Cortex of kidney (tissue), 1 donor: Measurements from ENCODE around the gene HOXB3.

Experiments
- DNase-seq: peaks from one replicate; lab custom pipeline; 2025; lab: John Stamatoyannopoulos, UW

HOXB3 gene

GRCh38 chr17:48597778-48598631 lies 8.0 kb upstream of the HOXB3 start:
- no peak for DNase-seq

DNA sequence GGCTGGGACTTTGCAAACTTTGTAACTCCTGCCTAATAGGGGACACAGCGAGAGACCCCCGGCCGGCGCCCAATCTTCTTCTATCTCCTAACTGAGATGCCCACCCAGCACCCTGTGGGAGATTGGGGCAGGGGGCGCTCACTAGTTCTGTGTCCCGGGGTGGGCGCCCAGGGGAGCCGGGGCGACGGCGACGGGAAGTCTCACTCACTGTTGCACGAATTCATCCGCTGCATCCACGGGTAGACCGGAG lies 7.4 kb upstream of the HOXB3 start:
- DNase-seq = no peak

- no peak for DNase-seq
Measured at GRCh38 chr17:48596735-48597527, 6.9 kb upstream of the HOXB3 start.

GRCh38 chr17:48596000-48596734 lies 6.1 kb upstream of the HOXB3 start:
- DNase-seq = no peak

DNA sequence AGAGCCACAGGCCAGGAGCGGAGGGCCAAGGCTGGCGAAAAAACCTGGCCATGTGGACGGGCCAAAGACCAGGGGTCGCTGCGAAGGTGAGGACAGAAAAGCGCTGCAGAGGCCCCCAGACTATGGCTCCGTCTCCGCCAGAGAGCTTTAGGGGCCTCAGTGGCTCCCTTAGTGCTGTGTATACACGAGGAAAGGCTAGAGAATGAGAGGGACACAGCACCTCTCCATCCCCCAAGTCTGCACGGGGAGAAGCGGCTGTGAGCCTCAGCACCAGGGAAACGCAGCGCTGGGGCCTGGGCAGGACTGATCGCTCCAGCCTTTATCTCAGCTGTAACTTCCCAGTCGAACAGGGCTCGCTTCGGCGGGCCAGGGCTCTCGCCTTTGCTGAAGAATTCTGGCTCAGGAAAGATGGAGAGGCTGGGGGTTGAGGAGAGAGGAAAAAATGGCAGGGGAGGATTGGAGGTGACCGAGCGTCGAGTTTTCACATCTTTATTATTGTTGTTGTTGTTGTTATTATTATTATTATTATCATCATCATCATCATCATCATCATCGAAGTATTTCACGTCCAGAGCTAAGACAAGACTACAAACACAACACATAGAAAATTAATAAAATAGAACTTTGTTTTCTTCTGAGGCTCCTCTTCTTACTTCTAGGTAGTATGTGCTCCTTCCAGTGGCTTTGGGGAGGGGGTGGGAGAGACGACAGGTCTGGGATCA lies 5.4 kb upstream of the HOXB3 start:
- DNase-seq = no peak

DNA sequence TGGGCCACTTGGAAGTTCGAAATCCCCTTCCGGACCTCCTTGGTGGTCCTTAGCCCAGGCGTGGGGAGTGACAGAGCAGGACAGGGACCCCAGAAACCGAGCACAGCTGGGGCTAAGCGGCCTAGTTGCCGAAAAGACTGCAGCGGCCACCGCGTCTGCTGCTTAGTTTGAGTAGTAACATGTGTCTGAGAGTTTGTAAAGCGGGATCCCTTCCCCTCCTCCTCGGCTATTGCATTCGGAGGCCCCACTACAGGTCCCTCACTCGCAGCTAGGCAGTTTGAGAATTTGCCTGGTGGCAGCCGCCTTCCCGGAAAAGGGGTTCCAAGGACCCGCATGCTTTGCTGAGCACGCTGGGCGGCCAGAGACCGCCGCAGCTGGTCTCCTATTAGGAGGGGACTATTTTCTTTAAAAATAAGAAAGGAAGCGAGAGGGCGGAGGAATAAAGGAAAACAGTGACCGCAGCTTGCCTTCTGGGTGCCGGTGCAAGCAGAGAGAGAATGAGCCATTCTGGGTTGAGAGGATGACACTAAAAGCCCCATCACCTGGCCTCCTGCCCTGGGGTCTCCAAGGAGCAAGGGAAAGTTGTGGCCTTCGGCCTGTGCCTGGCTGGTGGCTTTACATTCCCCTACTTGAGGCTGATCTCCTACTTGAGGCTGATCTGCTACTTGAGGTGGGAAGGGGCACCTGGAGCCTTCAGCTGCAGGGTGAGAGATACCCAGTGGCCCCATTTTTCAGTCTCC lies 4.7 kb upstream of the HOXB3 start:
- no peak for DNase-seq

- DNase-seq = no peak
Measured at GRCh38 chr17:48593840-48594537, 3.9 kb upstream of the HOXB3 start.

DNA sequence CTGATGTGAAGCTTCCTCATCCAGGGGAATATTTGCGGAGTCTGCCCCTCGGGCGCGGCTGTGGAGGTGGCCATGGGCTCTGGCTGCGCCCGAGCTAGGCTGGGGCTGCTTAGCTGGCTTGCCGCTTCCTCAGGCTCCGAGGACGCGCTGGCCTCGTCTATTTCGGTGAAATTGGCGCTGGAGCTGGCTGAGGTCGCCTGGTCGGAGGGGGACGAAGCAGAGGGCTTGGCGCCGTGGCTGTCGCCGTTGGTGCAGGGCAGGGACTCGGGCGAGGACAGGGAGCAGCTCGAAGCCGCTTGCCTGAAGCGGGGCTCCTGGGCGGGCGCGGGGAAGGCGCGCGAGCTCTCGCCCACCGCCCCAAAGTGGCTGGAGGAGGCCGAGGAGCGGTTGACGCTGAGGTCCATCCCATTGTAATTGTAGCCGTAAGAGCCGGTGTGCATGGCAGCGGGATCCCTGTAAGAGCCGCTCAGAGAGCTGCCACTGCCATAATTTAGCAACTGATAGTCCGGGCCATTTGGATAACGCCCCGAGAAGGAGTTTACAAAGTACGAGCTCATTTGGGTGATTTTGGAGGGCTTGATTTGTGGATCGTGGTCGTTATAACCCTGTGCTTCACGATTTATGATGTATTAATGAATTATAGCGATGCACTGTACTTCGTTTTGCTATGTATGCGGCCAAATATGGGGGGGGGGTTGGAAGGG lies 3.2 kb upstream of the HOXB3 start, which contains the start of gene HOXB5:
TSS of gene HOXB5 (minus strand) at position 654 of the 704 bp plus-strand sequence. CDS start at position 557, 97 bp downstream.
- no peak for DNase-seq

- no peak for DNase-seq
Measured at GRCh38 chr17:48592577-48592976, 2.5 kb upstream of the HOXB3 start.

GRCh38 chr17:48592057-48592514 lies 2.0 kb upstream of the HOXB3 start:
- no peak for DNase-seq

DNA sequence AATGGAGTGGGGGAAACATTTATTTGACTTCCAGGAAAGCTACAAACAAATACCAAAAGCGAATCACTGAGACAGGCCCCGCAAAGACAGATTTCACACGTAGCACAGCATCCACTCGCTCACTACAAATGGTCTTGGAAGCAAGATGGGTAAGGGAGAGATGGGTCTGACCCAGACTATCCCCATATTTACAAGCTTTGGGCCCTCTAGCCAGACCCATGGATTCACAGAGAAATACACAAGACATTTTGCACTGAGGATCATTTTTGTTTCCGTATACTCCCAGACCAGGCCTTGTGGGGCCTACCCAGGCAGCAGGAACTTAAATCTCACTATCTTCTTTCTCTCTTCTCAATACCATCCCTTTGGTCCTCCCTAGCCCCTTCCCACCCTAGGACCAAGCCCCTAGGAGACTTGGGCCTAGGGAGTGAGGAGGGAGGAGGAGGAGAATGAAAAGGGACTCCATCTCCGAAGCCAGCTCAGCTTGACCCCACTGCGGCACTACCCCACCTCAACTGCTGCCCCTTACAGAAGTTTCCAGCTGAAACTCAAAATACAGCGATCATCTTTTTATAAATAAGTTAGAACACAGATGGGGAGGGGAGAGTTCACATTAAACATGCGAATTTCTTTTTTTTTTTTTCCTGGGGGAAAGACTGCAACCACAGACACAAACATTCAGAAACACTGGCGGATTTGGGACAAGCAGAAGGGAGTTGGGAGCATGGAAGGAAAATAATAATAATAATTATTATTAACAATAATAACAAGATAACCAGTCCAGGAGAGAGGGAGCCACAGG lies 1.4 kb upstream of the HOXB3 start:
- DNase-seq = no peak

GRCh38 chr17:48590607-48591161 lies 643 bp upstream of the HOXB3 start:
- no peak for DNase-seq

DNA sequence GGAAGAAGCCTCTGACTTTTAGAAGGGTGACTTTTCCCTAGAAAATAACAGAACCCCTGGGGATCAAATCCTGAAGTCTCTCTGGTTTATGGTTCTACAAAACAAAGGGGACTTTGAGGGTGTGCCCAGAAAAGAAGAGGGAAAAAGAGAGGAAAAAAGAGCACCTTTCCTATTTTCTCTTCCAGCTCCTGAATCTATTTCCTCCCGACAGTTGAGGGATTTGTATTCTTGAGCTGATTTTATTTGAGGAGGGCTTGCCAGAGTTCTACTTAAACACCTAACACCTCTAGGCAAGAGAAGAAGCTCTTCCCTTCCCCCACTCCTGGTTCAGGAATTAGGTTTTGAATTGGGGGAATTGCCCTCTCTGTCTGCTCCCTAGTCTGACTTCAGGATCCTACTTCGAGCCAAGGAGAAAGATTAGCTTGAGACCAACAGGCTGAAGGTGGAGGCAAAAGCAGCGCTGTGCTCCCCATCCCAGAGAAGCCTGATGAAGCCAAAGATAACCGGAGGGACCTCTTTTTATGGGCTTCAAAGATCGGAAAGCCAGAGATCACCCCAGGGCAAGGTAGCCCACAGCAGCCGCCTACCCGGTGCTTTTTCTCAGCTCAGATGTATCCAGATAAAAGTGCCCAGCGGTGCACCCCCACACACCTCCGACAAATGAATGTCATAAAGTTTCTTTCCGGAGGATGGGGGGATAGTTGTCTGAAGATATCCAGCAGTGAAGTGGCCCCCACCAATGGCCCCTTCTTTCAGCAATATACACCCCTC lies 796 bp downstream of the HOXB3 start:
- DNase-seq = no peak

DNA sequence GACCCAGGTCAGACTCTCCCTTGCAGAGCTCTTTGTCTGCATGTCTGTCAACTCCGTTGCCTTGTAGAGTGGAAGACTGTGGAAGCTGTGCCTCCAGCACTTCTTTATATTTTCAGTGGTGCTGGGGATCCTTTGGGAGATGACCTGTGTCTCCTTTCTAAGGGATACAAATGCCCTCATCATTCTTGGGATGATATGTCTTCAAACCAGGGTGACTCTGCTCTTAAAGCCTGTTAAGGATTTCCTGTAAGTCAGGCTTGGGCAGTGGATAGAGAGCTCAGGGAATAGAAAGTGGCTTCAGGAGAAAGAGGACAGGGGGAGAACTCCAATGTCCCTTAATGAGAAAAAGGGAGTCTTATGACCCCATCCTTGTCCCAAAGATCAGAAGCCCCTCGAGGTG lies 1.5 kb downstream of the HOXB3 start:
- no peak for DNase-seq

DNA sequence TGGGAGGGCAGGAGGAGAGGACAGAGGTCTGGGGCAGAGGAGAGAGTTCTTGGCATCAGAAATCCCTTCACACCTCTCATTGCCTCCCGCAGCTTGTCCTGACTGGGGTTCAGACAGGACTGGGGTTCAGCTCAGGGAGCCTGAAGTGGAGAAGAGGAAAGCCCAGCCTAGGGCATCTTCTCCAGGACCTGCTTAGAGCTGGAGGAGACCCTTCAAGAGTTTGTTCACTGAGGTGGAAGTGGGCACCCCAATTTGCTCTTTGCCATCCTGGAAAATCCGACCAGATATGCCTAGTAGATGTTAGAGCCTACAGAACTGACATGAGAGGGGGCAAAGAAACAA lies 2.0 kb downstream of the HOXB3 start:
- no peak for DNase-seq

DNA sequence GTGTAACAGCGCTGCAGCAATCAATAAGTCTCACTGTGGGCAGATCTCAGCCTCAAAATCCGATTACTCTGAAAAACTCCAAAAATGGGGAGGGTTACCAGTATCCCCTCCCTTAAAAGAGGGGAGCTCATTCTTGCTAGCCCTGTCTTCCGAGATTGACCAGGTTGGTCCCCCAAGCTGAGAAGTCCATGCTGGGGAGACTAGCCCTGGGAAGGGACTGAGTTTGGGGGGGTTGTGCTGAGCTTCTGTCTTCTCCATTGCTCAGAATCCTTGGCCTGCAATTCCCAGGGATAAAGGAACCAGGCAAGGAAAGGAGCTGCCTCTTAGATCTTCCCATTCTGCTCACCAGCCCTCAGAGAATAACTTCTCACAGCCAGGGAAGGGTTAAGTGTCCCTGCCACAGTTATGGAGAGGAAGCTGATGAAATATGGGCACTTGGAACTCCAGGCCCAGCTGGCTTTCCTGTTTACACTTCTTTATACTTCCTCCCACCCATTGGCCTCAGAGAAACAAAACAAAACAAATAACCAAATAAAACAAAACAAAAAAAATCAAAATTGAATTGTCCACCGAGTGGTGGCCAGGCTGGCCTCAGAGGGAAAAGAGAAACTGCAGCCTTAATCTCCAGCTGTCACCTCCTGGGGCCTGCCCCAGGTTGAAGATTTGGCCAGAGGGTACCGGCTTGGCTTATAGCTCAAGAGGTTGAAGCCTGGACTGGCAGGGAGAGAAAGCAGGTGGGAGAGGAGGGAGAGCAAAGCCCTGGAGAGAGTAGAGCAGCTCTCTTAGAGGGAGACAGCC lies 2.6 kb downstream of the HOXB3 start:
- no peak for DNase-seq
